Activated CD8-positive, alpha-beta memory T cell treated with anti-CD3 and anti-CD28 coated beads for 4 hours (primary cell): ENCODE results near the gene SUPT3H.

Source experiments
- DNase-seq, 2 donors: peaks; one replicate each; pipeline ENCODE4 v3.0.0-alpha.2; 2020; ENCODE audit warnings: low read depth in 2 of 2

SUPT3H gene

DNA sequence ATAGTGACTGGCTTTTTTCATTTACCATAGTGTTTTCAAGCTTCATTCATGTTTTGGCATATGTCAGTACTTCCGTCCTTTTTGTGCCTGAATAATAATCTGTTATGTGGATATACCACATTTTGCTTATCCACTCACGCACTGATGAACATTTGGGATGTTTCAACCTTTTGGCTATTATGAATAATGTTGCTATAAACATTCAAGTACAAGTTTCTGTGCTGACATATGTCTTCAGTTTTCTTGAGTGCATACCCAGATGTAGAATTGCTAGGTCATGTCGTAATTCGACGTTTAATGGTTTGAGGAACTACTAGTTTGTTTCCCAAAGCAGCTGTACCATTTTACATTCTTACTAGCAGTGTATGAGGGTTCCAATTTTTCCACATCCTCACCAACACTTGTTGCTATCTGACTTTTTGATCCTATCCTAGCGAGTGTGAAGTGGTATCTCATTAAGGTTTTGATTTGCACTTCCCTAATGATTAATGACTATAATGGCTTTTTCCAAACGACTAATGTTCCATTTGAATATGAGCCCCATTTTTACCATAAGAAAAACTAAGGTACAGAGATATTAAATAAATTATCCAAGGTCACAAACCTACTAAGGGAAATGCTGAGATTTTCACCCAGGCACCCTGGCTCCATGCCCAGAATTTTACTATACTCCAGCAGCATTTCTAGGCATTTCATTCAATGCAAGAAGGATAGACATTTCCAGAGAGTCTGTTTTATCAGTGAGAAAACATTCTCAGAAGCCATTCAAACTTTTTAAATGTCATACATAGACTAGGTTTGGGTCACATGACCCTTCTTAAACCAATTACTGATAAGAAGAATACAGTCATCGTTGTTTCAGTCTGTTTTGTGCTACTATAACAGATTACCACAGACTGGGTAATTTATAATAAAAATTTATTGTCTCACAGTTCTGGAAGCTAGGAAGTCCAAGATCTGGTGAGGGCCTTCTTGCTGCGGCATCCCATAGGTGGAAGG lies 120.7 kb downstream of the SUPT3H start:
- no peak for DNase-seq

DNA sequence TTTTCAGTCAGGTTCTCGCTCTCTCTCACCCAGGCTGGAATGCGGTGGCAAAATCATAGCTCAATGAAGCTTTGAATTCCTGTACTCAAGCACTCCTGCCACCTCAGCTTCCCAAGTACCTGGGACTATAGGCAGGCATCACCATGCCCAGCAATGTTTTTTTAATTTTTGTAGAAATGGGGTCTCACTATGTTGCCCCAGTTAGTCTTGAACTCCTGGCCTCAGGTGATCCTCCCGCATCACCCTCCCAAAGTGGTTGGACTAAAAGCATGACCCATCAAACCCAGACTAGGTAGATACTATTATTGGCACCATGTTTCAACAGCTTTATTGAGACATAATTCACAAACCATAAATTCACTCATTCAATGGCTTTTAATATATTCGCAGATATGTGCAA lies 122.3 kb downstream of the SUPT3H start:
- no peak for DNase-seq

- no peak for DNase-seq
Observed at GRCh38 chr6:45254253-45254652, 123.5 kb downstream of the SUPT3H start.

DNA sequence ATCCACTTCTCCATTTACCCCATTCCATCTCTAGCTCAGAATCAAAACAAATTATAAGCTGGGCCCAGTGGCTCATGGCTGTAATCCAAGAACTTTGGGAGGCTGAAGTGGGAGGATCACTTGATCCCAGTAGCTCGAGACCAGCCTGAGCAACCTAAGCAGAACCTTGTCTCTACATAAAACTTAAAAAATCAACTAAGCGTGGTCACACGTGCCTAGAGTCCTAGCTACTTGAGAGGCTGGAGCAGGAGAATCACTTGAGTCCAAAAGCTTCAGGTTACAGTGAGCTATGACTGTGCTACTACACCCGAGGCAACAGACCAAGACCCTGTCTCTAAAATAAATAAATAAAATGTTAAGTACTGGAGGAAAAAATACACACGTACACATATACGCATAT lies 124.3 kb downstream of the SUPT3H start:
- DNase-seq: no peak

DNA sequence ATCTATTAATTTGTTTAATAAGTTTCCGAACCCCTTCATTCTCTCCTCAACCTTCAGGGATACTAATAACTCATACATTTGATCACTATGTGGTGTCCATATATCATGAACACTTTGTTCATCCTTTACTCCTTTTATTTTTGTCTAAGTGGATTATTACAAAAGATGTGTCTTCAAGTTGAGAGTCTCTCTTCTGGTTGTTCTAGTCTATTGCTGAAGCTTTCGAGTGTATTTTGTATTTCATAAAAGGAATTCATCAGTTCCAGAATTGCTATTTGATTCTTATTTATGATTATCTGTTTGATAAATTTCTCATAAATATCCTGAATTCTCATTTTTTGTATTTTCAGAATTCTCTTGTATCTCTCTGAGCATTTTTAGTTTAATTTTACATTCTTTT lies 146.1 kb downstream of the SUPT3H start:
- no peak for DNase-seq

GRCh38 chr6:45229416-45229815 lies 148.3 kb downstream of the SUPT3H start:
- no peak for DNase-seq

DNA sequence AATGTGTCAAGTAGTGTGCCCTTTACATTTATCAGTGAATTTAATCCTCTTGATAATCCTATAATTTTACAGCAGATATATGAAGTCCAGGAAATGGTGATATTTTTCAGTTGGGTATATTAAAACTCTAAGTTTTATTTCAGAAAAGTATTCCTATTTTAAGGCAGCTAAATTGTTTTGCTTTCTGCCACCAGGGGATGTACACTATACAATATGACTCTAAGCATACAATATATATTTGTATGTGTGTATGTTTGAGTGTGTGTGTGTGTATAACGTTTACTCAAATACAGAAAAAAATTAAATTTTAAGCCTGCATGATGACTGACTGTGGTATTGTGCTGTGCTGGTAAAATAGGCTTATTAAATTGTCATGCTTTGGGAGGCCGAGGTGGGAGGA lies 151.7 kb downstream of the SUPT3H start:
- no peak for DNase-seq

DNA sequence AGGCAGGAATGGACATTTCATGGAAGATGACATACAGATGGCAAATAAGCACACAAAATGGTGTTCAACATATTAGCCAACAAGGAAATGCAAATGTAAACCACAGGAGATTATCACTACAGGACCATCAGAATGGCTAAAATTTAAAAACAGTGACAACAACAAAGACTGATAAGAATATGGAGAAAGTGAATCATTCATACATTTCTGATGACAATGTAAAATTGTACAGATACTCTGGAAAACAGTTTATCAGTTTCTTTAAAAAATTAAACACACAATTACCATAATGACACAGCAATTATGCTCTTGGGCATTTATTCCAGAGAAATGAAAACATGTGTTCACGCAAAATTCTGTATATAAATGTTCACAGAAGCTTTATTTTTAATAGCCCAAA lies 155.4 kb downstream of the SUPT3H start:
- no peak for DNase-seq

DNA sequence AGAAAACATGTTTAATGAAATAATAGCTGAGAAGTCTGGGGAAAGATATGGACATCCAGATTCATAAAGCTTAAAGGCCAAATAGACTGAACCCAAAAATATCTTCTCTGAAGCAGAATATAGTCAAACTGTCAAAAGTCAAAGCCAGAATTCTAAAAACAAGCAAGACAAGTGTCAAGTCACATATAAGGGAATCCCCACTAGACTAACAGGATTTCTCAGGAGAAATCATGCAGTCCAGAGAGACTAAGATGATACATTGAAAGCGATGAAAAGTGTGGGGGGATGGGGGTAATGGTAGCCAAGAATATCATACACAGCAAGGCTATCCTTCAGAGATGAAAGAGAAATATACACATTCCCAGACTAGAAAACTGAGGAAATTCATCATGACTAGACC lies 162.0 kb downstream of the SUPT3H start:
- DNase-seq: no peak

DNA sequence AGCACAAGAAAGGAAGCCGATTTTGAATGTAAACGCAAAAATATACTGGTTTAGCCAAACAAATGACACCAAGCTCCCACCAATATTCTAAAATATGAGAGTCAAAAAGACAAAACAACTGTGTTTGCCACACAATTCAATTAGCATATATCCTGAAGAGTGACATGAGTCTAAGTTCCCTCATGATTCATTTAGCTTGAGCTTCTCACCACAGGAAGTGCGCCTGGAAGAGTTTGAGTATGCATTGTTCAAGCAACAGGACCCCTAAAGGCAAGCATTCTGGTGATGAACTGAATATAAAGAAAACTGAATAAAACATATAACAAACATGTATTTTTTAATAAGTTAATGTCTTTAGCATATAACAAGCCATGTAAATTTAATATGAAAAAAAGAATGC lies 164.8 kb downstream of the SUPT3H start:
- DNase-seq: no peak

- no peak for DNase-seq
Observed at GRCh38 chr6:45209762-45210161, 168.0 kb downstream of the SUPT3H start.

DNA sequence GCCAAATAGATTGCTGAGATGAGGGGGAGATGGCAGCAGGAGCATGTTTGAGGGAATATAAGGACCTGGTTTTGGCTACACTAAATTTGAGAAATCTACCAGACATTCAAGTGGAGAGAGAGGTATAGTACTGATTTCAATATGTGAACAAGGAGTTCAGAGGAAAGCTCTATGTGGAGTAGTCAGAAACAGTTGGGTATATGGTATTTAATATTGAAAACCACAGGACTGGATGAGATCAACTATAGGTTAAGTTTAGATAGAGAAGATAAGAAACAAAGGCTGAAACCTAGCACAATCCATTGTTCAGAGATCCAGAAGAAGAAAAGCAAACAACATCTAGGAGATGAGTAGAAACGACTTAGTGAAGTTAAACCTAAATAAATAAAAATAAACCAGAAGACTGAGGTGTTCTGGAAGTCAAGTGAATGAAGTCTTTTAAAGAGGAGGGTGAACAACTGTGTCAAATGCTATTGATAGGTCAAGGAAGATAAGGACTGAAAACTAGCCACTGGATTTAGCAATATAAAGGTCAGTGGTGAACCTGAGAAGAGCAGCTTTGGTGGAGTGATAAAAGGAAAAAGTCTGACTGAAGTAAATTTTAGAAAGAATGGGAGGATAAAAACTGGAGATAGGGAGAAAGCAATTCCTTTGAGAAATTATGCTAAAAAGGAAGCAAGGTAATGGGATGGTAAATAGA lies 170.8 kb downstream of the SUPT3H start:
- no peak for DNase-seq

DNA sequence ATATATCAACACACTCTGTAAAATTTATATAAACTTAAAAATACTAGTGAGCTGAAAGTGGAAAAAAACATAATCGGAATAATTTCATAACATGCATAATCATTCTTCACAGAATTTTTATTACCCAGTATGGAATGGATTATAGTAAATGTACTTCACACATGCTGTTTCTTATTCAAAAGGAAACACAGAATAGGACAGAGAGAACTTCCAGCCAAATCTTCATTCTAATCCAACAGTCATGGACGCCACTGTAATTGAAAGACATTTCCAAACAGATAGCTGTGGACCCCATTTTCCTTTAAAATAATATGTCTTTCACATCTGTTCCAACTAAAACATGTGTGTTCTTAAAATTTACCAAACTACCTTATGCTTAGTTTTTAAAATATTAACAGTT lies 176.2 kb downstream of the SUPT3H start:
- DNase-seq: no peak

- no peak for DNase-seq
Observed at GRCh38 chr6:45200510-45200909, 177.2 kb downstream of the SUPT3H start.

GRCh38 chr6:45199554-45199953 lies 178.2 kb downstream of the SUPT3H start:
- DNase-seq: no peak

GRCh38 chr6:45196121-45196520 lies 181.6 kb downstream of the SUPT3H start:
- no peak for DNase-seq

GRCh38 chr6:45195137-45195536 lies 182.6 kb downstream of the SUPT3H start:
- no peak for DNase-seq

GRCh38 chr6:45192556-45192955 lies 185.2 kb downstream of the SUPT3H start:
- DNase-seq: no peak

GRCh38 chr6:45191414-45191813 lies 186.3 kb downstream of the SUPT3H start:
- DNase-seq: no peak

DNA sequence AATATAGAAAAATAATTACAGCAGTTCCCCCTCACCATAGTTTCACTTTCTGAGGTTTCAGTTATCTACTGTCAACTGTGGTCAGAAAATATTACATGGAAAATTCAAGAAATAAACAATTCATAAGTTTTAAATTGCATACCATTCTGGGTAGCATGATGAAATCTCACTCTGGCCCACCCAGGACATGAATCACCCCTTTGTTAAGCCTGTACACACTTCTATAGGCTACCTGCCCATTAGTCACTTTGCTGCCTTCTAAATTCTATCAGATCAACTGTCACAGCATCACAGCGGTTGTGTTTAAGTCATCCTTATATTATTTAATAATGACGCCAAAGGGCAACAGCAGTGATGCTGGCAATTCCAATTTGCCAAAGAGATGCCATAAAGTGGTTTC lies 189.9 kb downstream of the SUPT3H start:
- DNase-seq: no peak

- no peak for DNase-seq
Observed at GRCh38 chr6:45185403-45186251, 192.1 kb downstream of the SUPT3H start.

DNA sequence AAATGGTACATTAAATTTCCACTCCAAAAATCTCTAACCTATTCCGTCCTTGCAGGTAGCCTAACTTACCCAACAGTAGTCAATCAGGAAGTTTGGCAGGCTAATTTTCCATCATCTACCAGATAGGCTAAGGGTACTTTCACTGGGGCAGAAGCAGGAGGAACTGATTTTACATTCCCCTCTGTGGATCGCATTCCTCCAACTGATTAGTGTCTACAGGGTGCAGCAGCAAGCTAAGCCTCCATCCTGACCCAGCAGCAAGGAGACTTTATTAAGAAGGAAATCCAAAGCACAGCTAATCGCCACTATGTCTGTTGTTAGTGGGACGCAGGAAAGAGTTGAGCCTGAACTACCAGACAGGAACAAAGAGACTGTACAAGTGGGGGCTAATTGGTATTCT lies 192.8 kb downstream of the SUPT3H start:
- DNase-seq: no peak
